Renal cortical epithelial cell (primary cell): ENCODE measurements around the gene GPBP1L1. TPM values are rescaled to one million over a fixed set of nuclear protein-coding genes. Genes with fewer than 3 reads are reported as not detected.

Experiments
- DNase-seq: peaks from one replicate; pipeline ENCODE4 v3.0.0-alpha.2; 2011; ENCODE audit warnings: low read depth
- total RNA-seq: library from RNA; depleted of rRNA; stranded (reverse); fragments of >200 nt; gene quantifications from 2 replicates; pipeline ENCODE4 v1.2.3, GENCODE V29; 2014

The GPBP1L1 gene
- total RNA-seq, 1 donor from 2014 or later: 140 TPM

DNA sequence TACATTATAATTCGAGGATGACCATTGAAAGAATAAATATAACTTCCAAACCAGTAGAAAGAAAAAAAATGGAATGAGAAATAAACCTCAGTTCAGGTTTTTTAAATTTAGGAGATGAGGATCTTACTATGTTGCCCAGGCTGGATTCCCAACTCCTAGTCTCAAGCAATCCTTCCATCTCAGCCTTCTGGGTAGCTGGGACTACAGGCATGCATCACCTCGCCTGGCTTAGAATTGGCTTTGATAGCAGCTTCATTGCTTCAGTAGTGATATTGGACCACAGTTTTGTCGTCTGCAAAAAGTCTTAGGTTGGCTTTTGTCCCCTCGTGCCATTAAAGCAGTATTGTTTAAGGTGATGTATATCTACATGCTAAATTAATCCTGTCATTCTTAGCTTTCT is 99.6 kb downstream of the GPBP1L1 start:
- no peak for DNase-seq

DNA sequence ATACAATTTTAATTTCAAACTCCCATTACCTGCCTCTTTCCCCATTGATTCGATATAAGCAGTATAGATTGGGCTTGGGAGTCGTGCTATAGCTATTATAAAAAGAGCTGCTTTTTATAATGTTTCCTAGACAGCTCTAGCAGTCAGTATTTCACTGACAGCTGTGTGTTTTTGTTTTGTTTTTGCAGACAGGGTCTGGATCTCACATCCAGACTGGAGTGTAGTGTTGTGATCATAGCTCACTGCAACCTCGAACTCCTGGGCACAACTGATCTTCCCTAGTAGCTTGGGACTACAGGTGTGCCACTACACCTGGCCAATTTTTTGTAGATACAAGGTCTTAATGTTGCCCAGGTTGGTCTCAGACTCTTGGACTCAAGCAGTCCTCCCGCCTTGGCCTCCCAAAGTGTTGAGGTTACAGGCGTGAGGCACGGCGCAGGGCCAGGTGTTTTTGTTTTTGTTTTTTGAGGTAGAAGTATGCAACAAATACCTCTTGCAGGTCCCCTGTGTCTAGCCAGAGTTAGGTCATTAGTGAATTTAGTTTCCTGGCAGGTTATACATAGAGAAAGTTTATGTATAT is 100.7 kb downstream of the GPBP1L1 start:
- DNase-seq: no peak

DNA sequence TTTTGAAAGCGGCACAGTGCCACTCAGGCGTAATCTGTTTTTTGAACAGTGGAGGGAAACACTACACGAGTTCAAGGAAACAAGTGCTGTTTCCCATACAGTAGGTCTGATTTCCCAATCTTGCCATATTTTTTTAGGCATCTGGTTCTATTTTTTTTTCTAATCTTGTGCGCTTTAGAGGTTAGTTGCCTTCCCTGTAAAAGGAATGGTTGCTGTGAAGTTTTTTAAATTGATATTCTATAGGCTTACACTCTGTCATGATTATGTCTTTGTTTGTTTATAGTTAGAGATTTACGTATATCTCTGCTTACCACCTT is 101.3 kb downstream of the GPBP1L1 start:
- DNase-seq: no peak

DNA sequence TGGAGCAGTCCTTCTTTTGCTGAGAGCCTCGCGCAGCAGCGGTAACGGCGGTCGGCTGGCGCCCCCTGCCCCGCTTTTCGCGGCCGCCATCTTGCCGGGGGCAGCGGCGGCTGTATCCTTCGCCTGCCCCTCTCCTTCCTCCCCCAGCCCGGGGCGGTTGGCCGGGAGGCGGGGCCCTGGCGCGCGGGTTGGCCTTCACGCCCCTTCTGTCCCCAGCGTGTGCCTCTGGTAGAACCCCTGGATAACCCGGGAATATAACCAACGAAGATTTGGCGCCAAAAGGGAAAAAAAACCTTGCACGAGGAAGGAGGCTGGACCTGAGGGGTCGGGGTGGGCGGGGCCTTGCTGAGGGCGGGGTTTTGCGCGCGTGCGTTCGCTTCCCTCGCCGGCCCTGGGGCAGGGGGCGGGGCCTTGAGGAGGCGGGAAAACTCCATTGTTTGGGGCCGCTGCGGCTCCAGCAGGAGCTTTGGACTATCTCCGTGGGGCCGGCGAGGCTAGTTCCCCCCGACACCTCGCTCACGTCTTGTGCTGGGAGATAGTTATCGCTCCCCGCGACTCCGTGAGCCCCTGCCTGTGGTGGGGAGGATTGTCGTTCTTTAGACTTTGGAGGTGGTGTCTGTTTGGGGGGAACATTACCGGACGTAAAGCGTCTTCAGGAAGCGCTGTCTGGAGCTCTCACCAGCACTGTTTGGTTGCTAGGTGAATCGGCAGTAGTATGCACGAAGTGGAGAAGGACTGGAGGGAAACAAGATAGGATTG is 101.8 kb downstream of the GPBP1L1 start:
- DNase-seq: peak; percentile 84

DNA sequence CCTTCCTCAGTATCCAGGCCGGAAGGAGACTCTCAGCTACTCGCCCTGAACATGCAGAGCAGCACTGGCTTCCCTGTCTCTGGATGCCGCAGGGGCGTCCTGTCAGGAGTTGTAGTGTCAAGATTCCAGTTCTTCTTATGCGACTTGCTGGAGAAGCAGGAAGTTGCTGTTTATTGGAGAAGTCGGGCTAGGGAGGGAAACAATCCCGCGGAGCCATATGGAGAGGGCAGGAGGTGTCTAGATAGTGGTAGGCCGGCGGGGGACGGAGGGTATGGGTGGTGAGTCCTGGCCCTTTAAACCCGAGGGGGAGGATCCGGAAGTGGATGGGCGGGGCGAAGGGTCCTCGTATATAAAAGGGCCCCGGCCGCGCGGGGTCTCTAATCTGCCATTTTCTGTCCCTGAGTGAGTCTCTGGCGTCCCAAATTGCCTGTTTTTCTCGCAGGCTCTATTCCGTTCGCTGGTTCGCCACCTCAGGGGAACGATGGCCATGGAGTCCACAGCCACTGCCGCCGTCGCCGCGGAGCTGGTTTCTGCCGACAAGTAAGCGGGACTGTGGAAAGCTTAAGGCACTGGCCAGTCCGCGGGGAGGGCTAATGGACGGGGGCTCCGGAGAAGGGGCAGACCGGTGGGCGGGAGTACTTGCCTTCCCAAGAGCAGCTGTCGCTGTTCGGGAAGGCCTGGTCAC is 102.5 kb downstream of the GPBP1L1 start, which contains the start of gene NASP:
Gene NASP, plus strand, starts transcription at position 376 of the 685 bp plus-strand sequence. Its CDS starts 106 bp downstream, at position 482.
- peak; percentile 51 for DNase-seq

DNA sequence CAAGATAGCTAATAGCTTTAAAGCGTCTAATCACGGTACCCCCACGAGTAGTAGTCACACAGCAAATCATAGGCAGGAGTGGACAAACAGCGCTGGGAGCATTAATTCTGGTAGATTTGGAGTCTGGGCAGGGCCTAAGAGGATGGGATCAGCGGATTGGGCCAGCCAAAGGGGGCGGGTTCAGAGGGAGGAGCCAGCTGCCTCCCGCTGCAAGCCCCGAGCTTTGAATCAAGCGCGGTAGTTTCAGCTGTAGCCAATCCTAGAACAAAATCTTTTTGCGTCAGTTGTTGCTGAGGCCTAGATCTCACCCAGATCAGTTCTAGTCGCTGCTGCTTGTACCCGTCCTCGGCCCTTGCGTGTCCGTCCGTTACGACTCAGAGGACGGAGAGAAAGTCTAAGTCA is 103.1 kb downstream of the GPBP1L1 start:
- DNase-seq: peak; percentile 97

Other genes with a start within 250 kb of the GPBP1L1 start
- 1.0 and 1.6 TPM in 2 replicates for gene TESK2, start 195.4 kb downstream of the GPBP1L1 start, total RNA-seq
- gene CCDC163, start 186.5 kb downstream of the GPBP1L1 start, total RNA-seq: 0.50 TPM in 1 of 2 replicates, not detected in the other
- gene MMACHC, start 186.2 kb downstream of the GPBP1L1 start, total RNA-seq: 0.87 and 2.5 TPM in 2 replicates
- 649 and 1,374 TPM in 2 replicates for gene PRDX1, start 164.6 kb downstream of the GPBP1L1 start, total RNA-seq
- gene AKR1A1, start 135.7 kb downstream of the GPBP1L1 start, total RNA-seq: 101 and 183 TPM in 2 replicates
- gene NASP, start 102.5 kb downstream of the GPBP1L1 start, total RNA-seq: 31.4 and 46.4 TPM in 2 replicates
- 0.52 and 1.1 TPM in 2 replicates for gene CCDC17, start 62.5 kb downstream of the GPBP1L1 start, total RNA-seq
- 13.2 and 14.4 TPM in 2 replicates for gene TMEM69, start 1.6 kb upstream of the GPBP1L1 start, total RNA-seq
- gene IPP, start 64.1 kb upstream of the GPBP1L1 start, total RNA-seq: 8.2 and 18.4 TPM in 2 replicates
- gene MAST2, start 117.1 kb upstream of the GPBP1L1 start, total RNA-seq: 8.2 and 24.8 TPM in 2 replicates